IgD-negative memory B cell (primary cell): ENCODE results near the gene PACRG. TPM values are rescaled to one million over a fixed set of nuclear protein-coding genes. Genes with fewer than 3 reads are reported as not detected.

Experiments used
- H3K27ac Mint-ChIP-seq, 3 donors: one replicate each; pipeline ENCODE4 v1.8.0; 2020 to 2022; ENCODE audit warnings: mild to moderate bottlenecking in 3 of 3, mixed read lengths in 3 of 3, moderate library complexity in 1 of 3
- H3K27me3 Mint-ChIP-seq: one replicate; pipeline ENCODE4 v1.8.0; 2021; ENCODE audit warnings: mixed read lengths
- H3K36me3 Mint-ChIP-seq: one replicate; pipeline ENCODE4 v1.8.0; 2020; ENCODE audit warnings: mild to moderate bottlenecking, mixed read lengths
- H3K4me1 Mint-ChIP-seq, 3 donors: one replicate each; pipeline ENCODE4 v1.8.0; 2020 to 2022; ENCODE audit warnings: mixed read lengths in 3 of 3, mild to moderate bottlenecking in 1 of 3
- H3K4me3 Mint-ChIP-seq, 4 donors: one replicate each; pipeline ENCODE4 v1.8.0; 2020 to 2022; ENCODE audit warnings: mild to moderate bottlenecking in 4 of 4, mixed read lengths in 4 of 4, moderate library complexity in 3 of 4
- H3K9me3 Mint-ChIP-seq, 3 donors: one replicate each; pipeline ENCODE4 v1.8.0; 2020 to 2021; ENCODE audit warnings: mixed read lengths in 3 of 3, mild to moderate bottlenecking in 1 of 3
- polyA plus RNA-seq: library from polyadenylated mRNA; unstranded; fragments of 300-500 nt; fragmentation: Illumina TruSeq; gene quantifications from one replicate; pipeline ENCODE4 v1.2.3, GENCODE V29; 2021

PACRG gene
- polyA plus RNA-seq, 1 donor from 2014 or later = not detected

- Mint-ChIP-seq H3K27ac (no peak overlapping the region), H3K9me3 (peaks cover 0 to 2% (median 0%) of the 10 kb centered on the region in 3 donors), H3K4me1 (no peaks in the 10 kb centered on the region), H3K27me3 (peaks cover 16% of the 10 kb centered on the region), H3K4me3 (no peak overlapping the region), H3K36me3 (peaks cover 6% of the 10 kb centered on the region)
Measured at GRCh38 chr6:163192591-163192990, 464.8 kb downstream of the PACRG start.

- peak overlapping the region in 1 of 3 donors; percentile 41 for H3K27ac Mint-ChIP-seq
- peaks cover 16% of the 10 kb centered on the region for H3K27me3 Mint-ChIP-seq
- no peaks in the 10 kb centered on the region for H3K4me1 Mint-ChIP-seq
- no peak overlapping the region for H3K4me3 Mint-ChIP-seq
- H3K36me3 Mint-ChIP-seq = peaks cover 6% of the 10 kb centered on the region
- H3K9me3 Mint-ChIP-seq = peaks cover 0 to 2% (median 0%) of the 10 kb centered on the region in 3 donors
Measured at GRCh38 chr6:163193326-163193725, 465.6 kb downstream of the PACRG start.

- H3K27ac Mint-ChIP-seq = peak overlapping the region in 1 of 3 donors; percentile 37
- peaks cover 0 to 2% (median 0%) of the 10 kb centered on the region in 3 donors for H3K9me3 Mint-ChIP-seq
- peak overlapping the region in 1 of 4 donors; percentile 35 for H3K4me3 Mint-ChIP-seq
- H3K4me1 Mint-ChIP-seq = no peaks in the 10 kb centered on the region
- peaks cover 16% of the 10 kb centered on the region for H3K27me3 Mint-ChIP-seq
- H3K36me3 Mint-ChIP-seq = peaks cover 6% of the 10 kb centered on the region
Measured at GRCh38 chr6:163195721-163196691, 468.2 kb downstream of the PACRG start.

GRCh38 chr6:163197839-163198238 lies 470.1 kb downstream of the PACRG start:
- no peak overlapping the region for H3K27ac Mint-ChIP-seq
- H3K36me3 Mint-ChIP-seq = peaks cover 4% of the 10 kb centered on the region
- peaks cover 18% of the 10 kb centered on the region for H3K27me3 Mint-ChIP-seq
- H3K9me3 Mint-ChIP-seq = peaks cover 0 to 2% (median 0%) of the 10 kb centered on the region in 3 donors
- no peak overlapping the region for H3K4me3 Mint-ChIP-seq
- H3K4me1 Mint-ChIP-seq = no peaks in the 10 kb centered on the region

- no peaks in the 10 kb centered on the region for H3K4me1 Mint-ChIP-seq
- no peak overlapping the region for H3K27ac Mint-ChIP-seq
- no peak overlapping the region for H3K4me3 Mint-ChIP-seq
- H3K27me3 Mint-ChIP-seq = peaks cover 19% of the 10 kb centered on the region
- peaks cover 0 to 2% (median 0%) of the 10 kb centered on the region in 3 donors for H3K9me3 Mint-ChIP-seq
- H3K36me3 Mint-ChIP-seq = peaks cover 2% of the 10 kb centered on the region
Measured at GRCh38 chr6:163198396-163198795, 470.6 kb downstream of the PACRG start.

GRCh38 chr6:163199371-163199770 lies 471.6 kb downstream of the PACRG start:
- no peak overlapping the region for H3K27ac Mint-ChIP-seq
- peaks cover 2% of the 10 kb centered on the region for H3K36me3 Mint-ChIP-seq

GRCh38 chr6:163200289-163200688 lies 472.5 kb downstream of the PACRG start:
- H3K4me3 Mint-ChIP-seq = no peak overlapping the region

More at GRCh38 chr6:163199371-163199770, 471.6 kb downstream of the PACRG start:
- H3K27me3 Mint-ChIP-seq = peaks cover 17% of the 10 kb centered on the region
- peaks cover 0 to 2% (median 0%) of the 10 kb centered on the region in 3 donors for H3K9me3 Mint-ChIP-seq
- no peaks in the 10 kb centered on the region for H3K4me1 Mint-ChIP-seq
- H3K4me3 Mint-ChIP-seq = no peak overlapping the region

GRCh38 chr6:163200694-163201093 lies 472.9 kb downstream of the PACRG start:
- Mint-ChIP-seq H3K27ac (no peak overlapping the region), H3K4me1 (no peaks in the 10 kb centered on the region), H3K9me3 (peaks cover 2 to 8% (median 5%) of the 10 kb centered on the region in 3 donors), H3K4me3 (no peak overlapping the region), H3K36me3 (peaks cover 2% of the 10 kb centered on the region), H3K27me3 (peaks cover 13% of the 10 kb centered on the region)

More at GRCh38 chr6:163200289-163200688, 472.5 kb downstream of the PACRG start:
- H3K27me3 Mint-ChIP-seq = peaks cover 13% of the 10 kb centered on the region
- peaks cover 2 to 5% (median 5%) of the 10 kb centered on the region in 3 donors for H3K9me3 Mint-ChIP-seq
- H3K27ac Mint-ChIP-seq = no peak overlapping the region
- peaks cover 2% of the 10 kb centered on the region for H3K36me3 Mint-ChIP-seq
- no peaks in the 10 kb centered on the region for H3K4me1 Mint-ChIP-seq

GRCh38 chr6:163201855-163202254 lies 474.1 kb downstream of the PACRG start:
- no peak overlapping the region for H3K27ac Mint-ChIP-seq
- H3K9me3 Mint-ChIP-seq = peaks cover 0 to 14% (median 5%) of the 10 kb centered on the region in 3 donors
- H3K4me3 Mint-ChIP-seq = no peak overlapping the region

GRCh38 chr6:163206196-163206595 lies 478.4 kb downstream of the PACRG start:
- Mint-ChIP-seq H3K4me3 (no peak overlapping the region), H3K27ac (no peak overlapping the region), H3K9me3 (peaks cover 0 to 14% (median 7%) of the 10 kb centered on the region in 3 donors), H3K36me3 (no peaks in the 10 kb centered on the region), H3K4me1 (no peaks in the 10 kb centered on the region), H3K27me3 (peaks cover 5% of the 10 kb centered on the region)

More at GRCh38 chr6:163201855-163202254, 474.1 kb downstream of the PACRG start:
- no peaks in the 10 kb centered on the region for H3K4me1 Mint-ChIP-seq
- no peaks in the 10 kb centered on the region for H3K36me3 Mint-ChIP-seq
- H3K27me3 Mint-ChIP-seq = peaks cover 5% of the 10 kb centered on the region

- H3K27me3 Mint-ChIP-seq = peaks cover 4% of the 10 kb centered on the region
- peaks cover 8 to 23% (median 13%) of the 10 kb centered on the region in 3 donors for H3K9me3 Mint-ChIP-seq
- H3K36me3 Mint-ChIP-seq = no peaks in the 10 kb centered on the region
- H3K4me1 Mint-ChIP-seq = peaks cover 0 to 2% (median 0%) of the 10 kb centered on the region in 3 donors
- no peak overlapping the region for H3K4me3 Mint-ChIP-seq
- no peak overlapping the region for H3K27ac Mint-ChIP-seq
Measured at GRCh38 chr6:163207431-163208383, 479.9 kb downstream of the PACRG start.

GRCh38 chr6:163209005-163209404 lies 481.2 kb downstream of the PACRG start:
- H3K36me3 Mint-ChIP-seq = no peaks in the 10 kb centered on the region

GRCh38 chr6:163212123-163212522 lies 484.3 kb downstream of the PACRG start:
- peaks cover 0 to 2% (median 0%) of the 10 kb centered on the region in 3 donors for H3K4me1 Mint-ChIP-seq
- H3K4me3 Mint-ChIP-seq = no peak overlapping the region
- H3K27ac Mint-ChIP-seq = no peak overlapping the region
- no peaks in the 10 kb centered on the region for H3K27me3 Mint-ChIP-seq
- H3K9me3 Mint-ChIP-seq = peaks cover 8 to 11% (median 9%) of the 10 kb centered on the region in 3 donors
- no peaks in the 10 kb centered on the region for H3K36me3 Mint-ChIP-seq

More at GRCh38 chr6:163209005-163209404, 481.2 kb downstream of the PACRG start:
- no peak overlapping the region for H3K4me3 Mint-ChIP-seq
- peaks cover 8 to 23% (median 15%) of the 10 kb centered on the region in 3 donors for H3K9me3 Mint-ChIP-seq
- H3K27ac Mint-ChIP-seq = no peak overlapping the region
- H3K27me3 Mint-ChIP-seq = peaks cover 2% of the 10 kb centered on the region
- H3K4me1 Mint-ChIP-seq = peaks cover 0 to 2% (median 0%) of the 10 kb centered on the region in 3 donors

- H3K27ac Mint-ChIP-seq = no peak overlapping the region
- no peak overlapping the region for H3K4me3 Mint-ChIP-seq
- peaks cover 6% of the 10 kb centered on the region for H3K27me3 Mint-ChIP-seq
- H3K4me1 Mint-ChIP-seq = peaks cover 0 to 5% (median 0%) of the 10 kb centered on the region in 3 donors
- H3K36me3 Mint-ChIP-seq = no peaks in the 10 kb centered on the region
- H3K9me3 Mint-ChIP-seq = peaks cover 8 to 11% (median 9%) of the 10 kb centered on the region in 3 donors
Measured at GRCh38 chr6:163214259-163214658, 486.5 kb downstream of the PACRG start.
